Type B pancreatic cell (in vitro differentiated cells): ENCODE measurements around the gene ZBTB2. TPM values are rescaled to one million over a fixed set of nuclear protein-coding genes. Genes with fewer than 3 reads are reported as not detected.

ENCODE experiments used
- DNase-seq: peaks from one replicate; pipeline ENCODE4 v3.0.0; 2021; ENCODE audit warnings: mixed read lengths; ENCODE audit not compliant: unreplicated experiment; ENCODE audit errors: extremely low spot score
- H3K27ac Mint-ChIP-seq: 2 replicates; pipeline ENCODE4 v1.8.0; 2021; ENCODE audit warnings: mild to moderate bottlenecking, mixed read lengths
- H3K27me3 Mint-ChIP-seq: 2 replicates; pipeline ENCODE4 v1.8.0; 2021; ENCODE audit warnings: mixed read lengths
- H3K36me3 Mint-ChIP-seq: 2 replicates; pipeline ENCODE4 v1.8.0; 2021; ENCODE audit warnings: mixed read lengths
- H3K4me1 Mint-ChIP-seq: one replicate; pipeline ENCODE4 v1.8.0; 2021; ENCODE audit warnings: mixed read lengths; ENCODE audit not compliant: unreplicated experiment
- H3K4me3 Mint-ChIP-seq: 2 replicates; pipeline ENCODE4 v1.8.0; 2021; ENCODE audit warnings: mild to moderate bottlenecking, mixed read lengths
- H3K9me3 Mint-ChIP-seq: 2 replicates; pipeline ENCODE4 v1.8.0; 2021; ENCODE audit warnings: mixed read lengths
- CTCF ChIP-seq: fragments of 200-600 bp; sonication (generic); conservative IDR thresholded peaks from 2 replicates; pipeline ENCODE4 v1.5.0; 2021; ENCODE audit warnings: antibody characterized with exemption, mild to moderate bottlenecking
- total RNA-seq: library from RNA; stranded (reverse); gene quantifications from 2 replicates; pipeline ENCODE4 v1.2.1, GENCODE V29; 2021; ENCODE audit warnings: low replicate concordance

Gene ZBTB2
- total RNA-seq, 1 donor from 2014 or later: 14.8 TPM

- H3K36me3 Mint-ChIP-seq: peaks cover 42% of the 10 kb centered on the region
- no peaks in the 10 kb centered on the region for H3K27me3 Mint-ChIP-seq
- DNase-seq: no peak
- H3K27ac Mint-ChIP-seq: no peak overlapping the region
- H3K4me1 Mint-ChIP-seq: no peaks in the 10 kb centered on the region
- H3K4me3 Mint-ChIP-seq: no peak overlapping the region
- no peaks in the 10 kb centered on the region for H3K9me3 Mint-ChIP-seq
- no peak for TF ChIP-seq CTCF
Observed at GRCh38 chr6:151425561-151425960, 34.2 kb upstream of the ZBTB2 start.

GRCh38 chr6:151422981-151423380 is 31.6 kb upstream of the ZBTB2 start:
- H3K9me3 Mint-ChIP-seq: no peaks in the 10 kb centered on the region
- H3K4me3 Mint-ChIP-seq: no peak overlapping the region
- no peak for DNase-seq
- no peaks in the 10 kb centered on the region for H3K27me3 Mint-ChIP-seq
- peaks cover 32% of the 10 kb centered on the region for H3K36me3 Mint-ChIP-seq
- TF ChIP-seq CTCF: no peak
- no peak overlapping the region for H3K27ac Mint-ChIP-seq
- no peaks in the 10 kb centered on the region for H3K4me1 Mint-ChIP-seq

- no peaks in the 10 kb centered on the region for H3K27me3 Mint-ChIP-seq
- no peaks in the 10 kb centered on the region for H3K9me3 Mint-ChIP-seq
- H3K4me1 Mint-ChIP-seq: no peaks in the 10 kb centered on the region
- peaks cover 38% of the 10 kb centered on the region for H3K36me3 Mint-ChIP-seq
- no peak for DNase-seq
- H3K4me3 Mint-ChIP-seq: no peak overlapping the region
- H3K27ac Mint-ChIP-seq: no peak overlapping the region
- TF ChIP-seq CTCF: no peak
Observed at GRCh38 chr6:151417477-151417876, 26.1 kb upstream of the ZBTB2 start.

- no peaks in the 10 kb centered on the region for H3K9me3 Mint-ChIP-seq
- H3K4me3 Mint-ChIP-seq: no peak overlapping the region
- TF ChIP-seq CTCF: no peak
- H3K27me3 Mint-ChIP-seq: no peaks in the 10 kb centered on the region
- peaks cover 46% of the 10 kb centered on the region for H3K36me3 Mint-ChIP-seq
- no peak overlapping the region for H3K27ac Mint-ChIP-seq
- H3K4me1 Mint-ChIP-seq: no peaks in the 10 kb centered on the region
- DNase-seq: no peak
Observed at GRCh38 chr6:151414641-151415260, 23.4 kb upstream of the ZBTB2 start.

DNA sequence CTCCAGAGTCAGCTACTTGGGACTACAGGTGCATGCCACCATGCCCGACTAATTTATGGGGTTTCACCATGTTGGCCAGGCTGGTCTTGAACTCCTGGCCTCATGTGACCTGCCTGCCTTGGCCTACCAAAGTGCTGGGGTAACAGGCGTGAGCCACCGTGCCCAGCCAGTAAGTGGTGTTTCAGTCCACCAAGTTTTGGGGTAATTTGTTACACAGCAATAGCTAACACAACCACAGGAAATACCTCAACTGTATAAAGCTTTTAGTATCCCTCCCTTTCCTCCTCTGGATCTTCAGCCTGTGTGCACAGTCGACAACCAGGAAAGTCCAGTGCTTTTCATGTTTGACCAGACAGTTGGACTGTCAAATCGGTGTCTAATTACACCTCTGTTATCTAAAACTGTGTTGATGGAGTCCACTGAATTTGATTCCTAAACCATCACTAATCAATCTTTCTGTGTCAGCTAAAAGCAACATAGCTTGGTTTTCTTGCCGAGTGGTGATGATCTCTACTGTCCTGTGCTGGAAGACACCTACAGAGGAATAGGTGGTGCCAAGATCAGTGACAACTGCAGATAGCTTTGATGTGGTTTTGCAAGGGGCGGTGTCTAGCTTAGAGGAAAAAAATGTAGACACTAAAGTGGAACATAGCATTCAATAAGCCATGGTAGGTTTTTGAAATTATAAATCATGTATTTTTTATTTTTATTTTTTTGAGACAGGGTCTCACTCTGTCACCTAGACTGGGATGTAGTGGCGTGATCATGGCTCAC is 22.2 kb upstream of the ZBTB2 start:
- no peak overlapping the region for H3K27ac Mint-ChIP-seq
- H3K9me3 Mint-ChIP-seq: no peaks in the 10 kb centered on the region
- no peak for TF ChIP-seq CTCF
- no peak overlapping the region for H3K4me3 Mint-ChIP-seq
- peaks cover 56% of the 10 kb centered on the region for H3K36me3 Mint-ChIP-seq
- no peaks in the 10 kb centered on the region for H3K27me3 Mint-ChIP-seq
- H3K4me1 Mint-ChIP-seq: no peaks in the 10 kb centered on the region
- no peak for DNase-seq
